ENCODE measurements around the gene PLA2G4F. TPM values are rescaled to one million over a fixed set of nuclear protein-coding genes. Genes with fewer than 3 reads are reported as not detected.

The PLA2G4F gene, protein sequence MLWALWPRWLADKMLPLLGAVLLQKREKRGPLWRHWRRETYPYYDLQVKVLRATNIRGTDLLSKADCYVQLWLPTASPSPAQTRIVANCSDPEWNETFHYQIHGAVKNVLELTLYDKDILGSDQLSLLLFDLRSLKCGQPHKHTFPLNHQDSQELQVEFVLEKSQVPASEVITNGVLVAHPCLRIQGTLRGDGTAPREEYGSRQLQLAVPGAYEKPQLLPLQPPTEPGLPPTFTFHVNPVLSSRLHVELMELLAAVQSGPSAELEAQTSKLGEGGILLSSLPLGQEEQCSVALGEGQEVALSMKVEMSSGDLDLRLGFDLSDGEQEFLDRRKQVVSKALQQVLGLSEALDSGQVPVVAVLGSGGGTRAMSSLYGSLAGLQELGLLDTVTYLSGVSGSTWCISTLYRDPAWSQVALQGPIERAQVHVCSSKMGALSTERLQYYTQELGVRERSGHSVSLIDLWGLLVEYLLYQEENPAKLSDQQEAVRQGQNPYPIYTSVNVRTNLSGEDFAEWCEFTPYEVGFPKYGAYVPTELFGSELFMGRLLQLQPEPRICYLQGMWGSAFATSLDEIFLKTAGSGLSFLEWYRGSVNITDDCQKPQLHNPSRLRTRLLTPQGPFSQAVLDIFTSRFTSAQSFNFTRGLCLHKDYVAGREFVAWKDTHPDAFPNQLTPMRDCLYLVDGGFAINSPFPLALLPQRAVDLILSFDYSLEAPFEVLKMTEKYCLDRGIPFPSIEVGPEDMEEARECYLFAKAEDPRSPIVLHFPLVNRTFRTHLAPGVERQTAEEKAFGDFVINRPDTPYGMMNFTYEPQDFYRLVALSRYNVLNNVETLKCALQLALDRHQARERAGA
- total RNA-seq (not detected), polyA plus RNA-seq (1 to 10 TPM in 1 of 2 donors, not detected in 1; 1.5 TPM)
- long read RNA-seq, donor 1 = 0 reads
- long read RNA-seq, donor 2 = 0 reads

DNA sequence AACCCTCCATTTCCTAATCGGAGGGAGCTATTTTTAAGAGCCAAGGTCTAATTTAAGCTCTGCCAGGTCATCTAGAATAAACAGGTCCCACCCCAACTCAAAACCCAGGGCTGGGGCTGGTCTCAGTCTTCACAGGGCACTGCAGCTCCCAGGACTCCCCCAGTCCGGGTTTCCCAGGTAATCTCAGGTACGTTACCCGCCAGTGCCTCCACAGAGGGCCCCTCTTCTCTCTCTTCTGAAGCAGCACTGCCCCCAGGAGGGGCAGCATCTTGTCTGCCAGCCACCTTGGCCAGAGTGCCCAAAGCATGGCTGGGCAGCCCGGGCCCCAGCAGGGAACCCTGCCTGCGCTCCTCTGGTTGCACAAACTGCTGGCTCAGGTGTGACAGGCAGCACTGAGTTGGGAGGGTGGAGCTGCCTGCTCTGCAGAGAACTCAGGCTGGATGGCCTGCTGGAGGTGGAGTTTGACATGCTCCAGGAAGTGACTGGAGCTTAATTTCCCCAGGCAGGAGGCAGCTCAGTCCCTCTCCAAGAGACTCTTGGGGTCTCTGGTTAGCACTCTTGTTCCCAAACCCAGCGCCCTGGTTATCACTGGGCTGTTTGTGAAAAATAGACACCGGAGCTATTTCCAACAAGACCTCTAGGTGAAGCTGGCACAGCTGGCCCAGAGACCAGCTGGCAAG lies at the start of gene PLA2G4F:
PLA2G4F (minus strand) TSS at position 394 of the 680 bp plus-strand sequence; CDS start at position 307, 87 bp downstream.
- Histone ChIP-seq H3K4me1 (ENCODE audit: control insufficient read depth in 1 of 2, insufficient read depth in 2 of 2, low read length in 2 of 2) (peaks cover 0 to 3% of the 10 kb centered on the region in 2 donors), H3K4me3 (ENCODE audit: low read length in 2 of 2) (no peak within 1 kb of the TSS), H3K9me3 (ENCODE audit: control insufficient read depth, low read length) (no peaks in the 10 kb centered on the region), H3K27me3 (ENCODE audit: control insufficient read depth in 1 of 2, insufficient read depth in 2 of 2, low read length in 1 of 2) (no peaks in the 10 kb centered on the region), H3K36me3 (ENCODE audit: control insufficient read depth in 1 of 2, insufficient read depth in 2 of 2, low read length in 1 of 2) (peaks cover 2 to 12% of the 10 kb centered on the region in 2 donors), H3K27ac (ENCODE audit: low read depth in 1 of 2, low read length in 2 of 2) (no peak within 1 kb of the TSS)
- DNase-seq (no peak), ATAC-seq (ENCODE audit: low FRiP score) (no peak)
- WGBS, 2 donors = 63 to 64% methylated on average over 8 of the region's 8 CpGs
- intact Hi-C loops (cut with DNase I) = no loop called here

DNA sequence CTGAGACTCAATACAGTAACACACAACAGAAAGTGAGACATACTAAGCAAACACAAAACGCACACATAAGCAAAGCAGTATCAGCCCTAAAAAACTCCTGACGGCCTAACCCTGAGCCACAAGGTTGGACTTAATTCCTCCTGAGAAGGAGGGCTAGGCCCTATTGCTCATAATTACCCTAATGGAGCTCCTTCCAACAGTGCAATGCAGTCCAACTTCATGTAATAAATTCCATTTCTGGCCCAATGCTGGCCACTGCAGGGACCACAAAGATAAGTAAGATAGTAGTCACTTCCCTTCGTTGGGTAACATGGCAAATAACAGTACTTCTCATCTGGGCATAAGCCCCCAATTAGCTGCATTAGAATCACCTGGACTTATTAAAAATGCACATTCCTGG lies 47.5 kb upstream of the PLA2G4F start:
- H3K4me1 ChIP-seq (ENCODE audit: control insufficient read depth in 1 of 2, insufficient read depth in 2 of 2, low read length in 2 of 2) = peaks cover 0 to 3% of the 10 kb centered on the region in 2 donors
- ATAC-seq (ENCODE audit: low FRiP score) = no peak
- H3K9me3 ChIP-seq (ENCODE audit: control insufficient read depth, low read length) = no peaks in the 10 kb centered on the region
- H3K36me3 ChIP-seq (ENCODE audit: control insufficient read depth in 1 of 2, insufficient read depth in 2 of 2, low read length in 1 of 2) = peaks cover 0 to 2% of the 10 kb centered on the region in 2 donors
- no peak overlapping the region for H3K4me3 ChIP-seq (ENCODE audit: low read length in 2 of 2)
- intact Hi-C loops (cut with DNase I) = no loop called here
- WGBS, 2 donors = 87% methylated on average over 3 of the region's 3 CpGs
- no peak for DNase-seq
- H3K27me3 ChIP-seq (ENCODE audit: control insufficient read depth in 1 of 2, insufficient read depth in 2 of 2, low read length in 1 of 2) = no peaks in the 10 kb centered on the region
- no peak overlapping the region for H3K27ac ChIP-seq (ENCODE audit: low read depth in 1 of 2, low read length in 2 of 2)

DNA sequence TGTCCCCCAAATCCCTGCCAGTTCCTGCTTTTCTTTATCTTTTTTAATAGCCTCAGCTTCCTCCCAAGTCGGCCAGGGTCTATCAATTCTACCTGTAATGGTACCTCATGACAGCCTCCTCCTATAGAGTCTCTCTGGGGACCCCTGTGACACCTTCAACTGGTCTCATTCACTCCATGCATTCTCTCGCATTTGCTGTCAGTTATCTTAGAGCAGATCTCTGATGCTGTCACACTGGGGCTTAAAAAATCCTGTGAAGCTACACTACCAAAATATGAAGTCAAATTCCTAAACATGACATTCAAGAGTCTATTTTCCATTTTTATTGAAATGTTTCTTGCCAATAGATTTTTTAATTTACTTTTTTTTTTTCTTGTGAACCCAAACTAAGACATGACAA lies 46.2 kb upstream of the PLA2G4F start:
- 37 to 52% methylated on average over 2 of the region's 2 CpGs for WGBS, 2 donors
- DNase-seq = no peak
- Histone ChIP-seq H3K4me3 (ENCODE audit: low read length in 2 of 2) (no peak overlapping the region), H3K27me3 (ENCODE audit: control insufficient read depth in 1 of 2, insufficient read depth in 2 of 2, low read length in 1 of 2) (no peaks in the 10 kb centered on the region), H3K9me3 (ENCODE audit: control insufficient read depth, low read length) (no peaks in the 10 kb centered on the region), H3K27ac (ENCODE audit: low read depth in 1 of 2, low read length in 2 of 2) (no peak overlapping the region), H3K36me3 (ENCODE audit: control insufficient read depth in 1 of 2, insufficient read depth in 2 of 2, low read length in 1 of 2) (peaks cover 2% of the 10 kb centered on the region in 2 donors), H3K4me1 (ENCODE audit: control insufficient read depth in 1 of 2, insufficient read depth in 2 of 2, low read length in 2 of 2) (peaks cover 0 to 3% of the 10 kb centered on the region in 2 donors)
- intact Hi-C loops (cut with DNase I) = no loop called here
- no peak for ATAC-seq (ENCODE audit: low FRiP score)

DNA sequence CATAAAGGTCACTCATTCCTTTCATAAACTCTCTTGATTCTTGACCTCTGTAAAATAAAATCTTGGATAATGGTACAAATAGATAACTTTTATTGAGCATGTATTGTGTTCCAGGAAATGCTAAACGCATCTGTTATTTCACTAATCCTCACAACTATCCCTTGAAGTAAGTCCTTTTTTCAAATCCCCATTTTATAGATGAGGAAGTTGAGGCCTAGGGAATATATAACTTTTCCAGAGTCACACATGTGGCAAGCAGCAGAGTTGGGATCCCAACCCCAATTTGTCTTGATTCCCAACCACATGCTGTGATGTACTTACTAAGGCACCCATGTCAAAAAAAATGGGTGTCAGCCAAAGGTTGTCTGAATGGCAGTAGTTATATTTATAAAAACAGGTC lies 45.4 kb upstream of the PLA2G4F start:
- Histone ChIP-seq H3K36me3 (ENCODE audit: control insufficient read depth in 1 of 2, insufficient read depth in 2 of 2, low read length in 1 of 2) (peaks cover 2% of the 10 kb centered on the region in 2 donors), H3K4me1 (ENCODE audit: control insufficient read depth in 1 of 2, insufficient read depth in 2 of 2, low read length in 2 of 2) (peaks cover 0 to 3% of the 10 kb centered on the region in 2 donors), H3K27ac (ENCODE audit: low read depth in 1 of 2, low read length in 2 of 2) (no peak overlapping the region), H3K9me3 (ENCODE audit: control insufficient read depth, low read length) (no peaks in the 10 kb centered on the region), H3K4me3 (ENCODE audit: low read length in 2 of 2) (no peak overlapping the region), H3K27me3 (ENCODE audit: control insufficient read depth in 1 of 2, insufficient read depth in 2 of 2, low read length in 1 of 2) (no peaks in the 10 kb centered on the region)
- DNase-seq (no peak), ATAC-seq (ENCODE audit: low FRiP score) (no peak)
- 94 to 97% methylated on average over 1 of the region's 1 CpG for WGBS, 2 donors
- intact Hi-C loops (cut with DNase I) = no loop called here

DNA sequence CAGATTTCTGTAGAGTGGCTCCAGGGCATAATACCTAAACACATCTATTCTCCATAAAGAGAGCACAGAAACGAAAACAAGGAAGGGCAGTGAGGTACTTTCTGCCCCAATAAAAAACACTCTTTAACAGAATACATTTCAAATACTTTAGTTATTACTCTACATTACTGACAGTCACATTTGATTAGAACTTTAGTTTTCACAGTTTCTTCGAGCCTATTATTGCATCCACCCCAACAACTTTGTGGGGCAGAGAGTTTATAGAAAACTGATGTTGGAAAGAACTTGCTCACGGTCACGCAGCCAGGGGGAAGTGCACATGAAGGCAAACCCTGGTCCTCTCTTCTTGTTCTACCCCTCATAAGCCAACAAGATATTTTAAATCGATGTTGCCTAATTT lies 42.7 kb upstream of the PLA2G4F start:
- DNase-seq = no peak
- 92 to 93% methylated on average over 5 of the region's 5 CpGs for WGBS, 2 donors
- Histone ChIP-seq H3K27me3 (ENCODE audit: control insufficient read depth in 1 of 2, insufficient read depth in 2 of 2, low read length in 1 of 2) (no peaks in the 10 kb centered on the region), H3K27ac (ENCODE audit: low read depth in 1 of 2, low read length in 2 of 2) (no peak overlapping the region), H3K36me3 (ENCODE audit: control insufficient read depth in 1 of 2, insufficient read depth in 2 of 2, low read length in 1 of 2) (peaks cover 2% of the 10 kb centered on the region in 2 donors), H3K4me1 (ENCODE audit: control insufficient read depth in 1 of 2, insufficient read depth in 2 of 2, low read length in 2 of 2) (no peaks in the 10 kb centered on the region), H3K4me3 (ENCODE audit: low read length in 2 of 2) (no peak overlapping the region), H3K9me3 (ENCODE audit: control insufficient read depth, low read length) (no peaks in the 10 kb centered on the region)
- intact Hi-C loops (cut with DNase I) = no loop called here
- no peak for ATAC-seq (ENCODE audit: low FRiP score)

DNA sequence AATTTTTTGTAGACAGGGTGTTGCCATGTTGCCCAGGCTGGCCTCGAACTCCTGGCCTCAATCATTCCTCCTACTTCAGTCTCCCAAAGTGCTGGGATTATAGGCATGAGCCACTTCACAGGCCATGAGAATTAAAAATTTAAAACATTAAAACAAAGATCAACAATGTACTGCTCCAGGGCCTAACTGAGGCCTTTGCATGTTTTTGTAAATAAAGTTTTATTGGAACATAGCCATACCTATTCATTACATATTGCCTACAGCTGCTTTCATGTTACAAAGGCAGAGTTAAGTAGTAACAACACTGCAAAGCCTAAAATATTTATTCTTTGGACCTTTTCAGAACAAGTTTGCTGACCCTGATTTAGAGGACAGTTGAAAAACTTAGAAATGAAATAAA lies 42.1 kb upstream of the PLA2G4F start:
- ATAC-seq (ENCODE audit: low FRiP score) (no peak), DNase-seq (no peak)
- no peaks in the 10 kb centered on the region for H3K9me3 ChIP-seq (ENCODE audit: control insufficient read depth, low read length)
- H3K4me1 ChIP-seq (ENCODE audit: control insufficient read depth in 1 of 2, insufficient read depth in 2 of 2, low read length in 2 of 2) = no peaks in the 10 kb centered on the region
- intact Hi-C loops (cut with DNase I) = no loop called here
- no peaks in the 10 kb centered on the region for H3K27me3 ChIP-seq (ENCODE audit: control insufficient read depth in 1 of 2, insufficient read depth in 2 of 2, low read length in 1 of 2)
- H3K36me3 ChIP-seq (ENCODE audit: control insufficient read depth in 1 of 2, insufficient read depth in 2 of 2, low read length in 1 of 2) = peaks cover 2% of the 10 kb centered on the region in 2 donors
- H3K4me3 ChIP-seq (ENCODE audit: low read length in 2 of 2) = no peak overlapping the region
- WGBS, 2 donors = 97 to 99% methylated on average over 1 of the region's 1 CpG
- H3K27ac ChIP-seq (ENCODE audit: low read depth in 1 of 2, low read length in 2 of 2) = no peak overlapping the region

DNA sequence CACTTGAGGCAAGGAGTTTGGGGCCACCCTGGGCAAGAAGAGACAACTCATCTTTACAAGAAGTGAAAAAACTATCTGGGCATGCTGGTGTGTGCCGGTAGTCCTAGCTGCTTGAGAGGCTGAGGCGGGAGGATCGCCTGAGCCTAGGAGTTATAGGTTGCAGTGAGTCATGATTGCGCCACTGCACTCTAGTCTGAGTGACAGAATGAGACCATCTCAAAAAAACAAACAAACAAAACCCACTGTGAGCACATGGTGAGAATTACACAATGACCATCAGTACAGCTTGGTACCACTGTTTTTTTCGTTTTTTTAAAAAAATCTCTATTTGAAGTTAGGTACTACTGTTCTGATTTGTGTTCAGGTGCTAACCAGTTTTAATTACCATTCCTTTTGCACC lies 38.1 kb upstream of the PLA2G4F start:
- H3K4me3 ChIP-seq (ENCODE audit: low read length in 2 of 2) = no peak overlapping the region
- H3K9me3 ChIP-seq (ENCODE audit: control insufficient read depth, low read length) = no peaks in the 10 kb centered on the region
- H3K4me1 ChIP-seq (ENCODE audit: control insufficient read depth in 1 of 2, insufficient read depth in 2 of 2, low read length in 2 of 2) = no peaks in the 10 kb centered on the region
- no peak for DNase-seq
- no peaks in the 10 kb centered on the region for H3K27me3 ChIP-seq (ENCODE audit: control insufficient read depth in 1 of 2, insufficient read depth in 2 of 2, low read length in 1 of 2)
- no peak overlapping the region for H3K27ac ChIP-seq (ENCODE audit: low read depth in 1 of 2, low read length in 2 of 2)
- ATAC-seq (ENCODE audit: low FRiP score) = no peak
- intact Hi-C loops (cut with DNase I) = no loop called here
- WGBS, 2 donors = 93 to 97% methylated on average over 5 of the region's 5 CpGs
- H3K36me3 ChIP-seq (ENCODE audit: control insufficient read depth in 1 of 2, insufficient read depth in 2 of 2, low read length in 1 of 2) = peaks cover 0 to 7% of the 10 kb centered on the region in 2 donors

DNA sequence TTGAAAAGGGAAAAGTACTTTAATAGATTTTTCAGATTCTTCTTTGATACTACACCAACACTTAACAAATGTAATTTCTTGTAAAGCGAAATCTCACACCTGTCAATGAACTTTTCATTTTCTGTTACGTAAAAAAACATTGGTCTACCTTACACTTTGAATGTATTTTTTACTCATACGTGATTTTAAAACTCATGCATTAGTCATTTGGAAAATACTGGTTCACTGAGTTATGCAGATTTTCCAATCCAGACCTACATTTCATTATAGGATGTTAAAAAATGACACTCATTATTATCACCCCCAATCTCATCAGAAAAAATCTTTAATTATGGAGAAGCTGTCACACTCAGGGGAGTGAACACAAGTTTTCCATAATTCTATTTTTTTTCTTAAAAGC lies 36.9 kb upstream of the PLA2G4F start:
- peaks cover 0 to 7% of the 10 kb centered on the region in 2 donors for H3K36me3 ChIP-seq (ENCODE audit: control insufficient read depth in 1 of 2, insufficient read depth in 2 of 2, low read length in 1 of 2)
- DNase-seq = no peak
- no peaks in the 10 kb centered on the region for H3K9me3 ChIP-seq (ENCODE audit: control insufficient read depth, low read length)
- H3K27me3 ChIP-seq (ENCODE audit: control insufficient read depth in 1 of 2, insufficient read depth in 2 of 2, low read length in 1 of 2) = no peaks in the 10 kb centered on the region
- no peak overlapping the region for H3K27ac ChIP-seq (ENCODE audit: low read depth in 1 of 2, low read length in 2 of 2)
- 86 to 88% methylated on average over 3 of the region's 3 CpGs for WGBS, 2 donors
- H3K4me3 ChIP-seq (ENCODE audit: low read length in 2 of 2) = no peak overlapping the region
- ATAC-seq (ENCODE audit: low FRiP score) = no peak
- H3K4me1 ChIP-seq (ENCODE audit: control insufficient read depth in 1 of 2, insufficient read depth in 2 of 2, low read length in 2 of 2) = no peaks in the 10 kb centered on the region
- intact Hi-C loops (cut with DNase I) = no loop called here

Data from aorta (tissue), 5 donors.